ENCODE results near the gene RSPRY1.
"Not testable (repeated sequence)": the region's sequence is repeated elsewhere in the genome, so short reads cannot be mapped to it uniquely, and the experiment has no call there.

Gene RSPRY1

GRCh38 chr16:57275946-57276345, 89.8 kb downstream of the RSPRY1 start:
- not testable (repeated sequence) for DNase-seq

GRCh38 chr16:57276596-57276995, 90.5 kb downstream of the RSPRY1 start:
- DNase-seq: no peak

GRCh38 chr16:57277586-57277985, 91.5 kb downstream of the RSPRY1 start:
- no peak for DNase-seq

GRCh38 chr16:57278494-57278893, 92.4 kb downstream of the RSPRY1 start:
- DNase-seq: no peak

- DNase-seq: no peak
Observed at GRCh38 chr16:57279780-57280638, 93.9 kb downstream of the RSPRY1 start.

GRCh38 chr16:57281791-57282190, 95.7 kb downstream of the RSPRY1 start:
- DNase-seq: no peak

- DNase-seq: no peak
Observed at GRCh38 chr16:57282510-57283213, 96.5 kb downstream of the RSPRY1 start.

GRCh38 chr16:57283214-57283958, 97.3 kb downstream of the RSPRY1 start:
- DNase-seq: no peak

GRCh38 chr16:57283959-57284208, 97.8 kb downstream of the RSPRY1 start:
- DNase-seq: no peak

- no peak for DNase-seq
Observed at GRCh38 chr16:57284209-57284951, 98.3 kb downstream of the RSPRY1 start, which contains the start of gene PLLP. TSS of gene PLLP (minus strand) at chr16:57284672. CDS start at chr16:57284540, 132 bp downstream.

- DNase-seq: no peak
Observed at GRCh38 chr16:57284952-57285363, 98.8 kb downstream of the RSPRY1 start.

GRCh38 chr16:57285379-57285778, 99.2 kb downstream of the RSPRY1 start:
- no peak for DNase-seq

GRCh38 chr16:57289391-57290257, 103.5 kb downstream of the RSPRY1 start:
- DNase-seq: no peak

Measured in NCI-H1436 treated with DMSO at 0.1 percent for 48 hours (cell line).